HG02798 (cell line): ENCODE data around the gene TMX4.
"Not testable (repeated sequence)": the region's sequence is repeated elsewhere in the genome, so short reads cannot be mapped to it uniquely, and the experiment has no call there.

Experiments
- ATAC-seq: cut with Tn5 transposase; IDR thresholded peaks from one replicate; pipeline ENCODE4 v1.9.1; 2021; ENCODE audit warnings: mild to moderate bottlenecking; ENCODE audit not compliant: unreplicated experiment, poor library complexity

The TMX4 gene

GRCh38 chr20:7975851-7976414 lies 43.6 kb downstream of the TMX4 start:
- ATAC-seq, result no peak

- no peak for ATAC-seq
Measured at GRCh38 chr20:7974785-7975435, 44.7 kb downstream of the TMX4 start.

DNA sequence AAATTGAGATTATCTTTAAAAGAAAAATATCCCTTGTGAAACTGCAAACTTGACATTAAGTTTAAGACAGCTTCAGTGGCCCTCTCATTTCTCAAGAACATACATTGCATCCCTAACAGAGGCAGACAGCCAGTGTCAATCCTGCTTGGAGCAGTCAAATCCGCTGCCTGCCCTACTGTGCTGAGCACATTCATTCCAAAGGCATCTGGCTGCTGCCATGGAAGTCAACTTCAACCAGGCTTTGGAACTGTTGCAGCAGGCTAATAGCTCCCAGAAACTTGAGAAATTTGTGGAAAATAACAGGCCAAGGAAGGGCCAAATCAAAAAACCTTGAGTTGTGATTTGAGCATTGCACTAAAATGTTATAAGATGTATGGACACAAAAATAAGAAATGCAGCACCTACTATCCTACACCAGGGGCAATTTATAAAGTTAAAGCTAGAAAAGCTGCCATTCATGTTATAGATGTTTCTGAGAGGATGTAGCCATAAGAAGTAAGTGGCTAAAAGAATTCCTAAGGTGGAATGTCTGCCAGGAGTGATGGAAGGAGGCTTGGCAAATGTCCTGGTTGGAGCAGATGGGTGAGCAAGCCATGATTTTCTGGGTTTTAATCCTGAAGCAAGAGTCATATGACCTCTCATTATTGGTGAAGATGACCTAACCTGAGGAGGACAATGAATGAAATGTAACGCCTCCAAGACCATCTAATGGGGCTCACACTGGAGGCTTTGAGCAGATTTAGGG lies 47.9 kb downstream of the TMX4 start:
- no peak for ATAC-seq

- no peak for ATAC-seq
Measured at GRCh38 chr20:7967199-7967844, 52.2 kb downstream of the TMX4 start.

DNA sequence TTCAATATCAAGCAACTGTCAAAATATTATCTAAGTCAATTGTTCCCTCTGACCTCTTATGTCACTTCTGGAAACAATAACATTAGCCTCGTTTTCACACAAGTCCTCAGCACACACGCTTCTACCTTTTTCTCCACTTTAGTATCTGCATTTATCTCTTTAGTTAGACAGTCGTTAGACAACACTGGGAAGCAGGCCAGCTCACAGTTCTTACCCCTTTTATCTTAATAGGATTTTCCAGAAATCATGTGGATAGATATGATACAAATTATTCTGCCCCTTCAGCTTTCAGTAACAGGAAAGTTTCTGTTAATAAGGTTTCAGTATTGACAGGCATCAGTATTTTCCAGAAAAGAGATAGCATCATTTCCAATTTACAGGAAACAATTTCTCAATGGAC lies 53.4 kb downstream of the TMX4 start:
- no peak for ATAC-seq

DNA sequence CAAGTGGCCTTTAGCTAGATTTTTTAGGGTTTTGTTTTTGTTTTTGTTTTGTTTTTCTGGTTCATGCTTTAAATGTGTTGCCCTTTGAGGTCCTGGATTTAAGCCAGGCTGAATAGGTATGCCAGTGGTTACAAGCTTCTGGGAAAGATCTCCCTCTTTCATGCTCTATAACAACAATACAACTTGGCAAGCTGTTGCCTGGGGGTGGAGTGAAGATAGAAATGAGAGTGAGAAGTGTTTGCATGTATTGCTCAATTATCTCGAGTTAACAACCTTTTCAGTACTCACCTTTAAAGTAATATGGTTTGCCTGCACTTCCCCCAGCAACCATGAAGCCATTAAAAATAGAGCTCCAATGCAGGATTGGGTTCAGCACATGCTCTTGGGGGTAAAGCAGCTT lies 60.1 kb downstream of the TMX4 start:
- no peak for ATAC-seq

GRCh38 chr20:7956561-7956960 lies 63.0 kb downstream of the TMX4 start:
- ATAC-seq, result not testable (repeated sequence)

DNA sequence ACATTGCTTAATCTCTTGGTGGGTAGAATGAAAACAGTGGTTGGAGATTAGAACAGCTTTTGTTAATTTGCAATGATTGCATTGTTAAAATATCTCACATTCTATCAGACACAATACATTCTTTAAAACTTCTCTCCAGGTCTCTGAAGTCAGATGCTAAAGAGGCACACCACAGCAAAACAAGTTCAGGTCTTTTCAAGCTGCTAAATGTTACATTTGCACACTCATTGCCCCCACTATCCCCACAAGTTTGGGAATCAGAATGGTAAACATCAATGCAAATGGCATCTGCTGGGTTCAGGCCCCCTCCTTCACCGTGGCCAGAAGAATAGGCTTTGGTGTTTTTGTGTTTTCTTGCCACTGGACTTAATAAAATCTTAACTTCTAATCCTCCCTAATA lies 69.2 kb downstream of the TMX4 start:
- no peak for ATAC-seq

- ATAC-seq, result no peak
Measured at GRCh38 chr20:7943891-7944290, 75.7 kb downstream of the TMX4 start.

DNA sequence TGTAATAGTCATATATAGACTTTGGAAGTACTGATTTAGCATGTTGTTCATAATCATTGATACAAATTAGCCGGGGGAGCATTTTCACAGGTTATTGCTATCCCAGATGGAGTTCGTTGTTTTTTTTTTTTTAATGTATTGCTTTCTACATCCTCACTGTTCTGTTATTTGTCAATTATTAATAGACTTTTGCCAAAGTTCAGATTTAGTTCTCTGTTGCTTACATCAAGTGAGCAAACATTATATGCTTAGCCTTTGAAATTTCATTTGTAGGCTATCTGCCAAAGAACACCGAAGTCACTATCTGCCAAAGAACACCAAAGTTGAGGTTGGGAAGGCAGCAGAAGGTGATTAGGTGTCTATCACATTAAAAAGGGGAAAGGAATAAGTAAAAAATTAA lies 79.2 kb downstream of the TMX4 start, which contains the start of gene HAO1:
Gene HAO1 (minus strand): TSS at position 118 of the 400 bp plus-strand sequence. CDS start 36 bp downstream, at position 82.
- no peak for ATAC-seq

DNA sequence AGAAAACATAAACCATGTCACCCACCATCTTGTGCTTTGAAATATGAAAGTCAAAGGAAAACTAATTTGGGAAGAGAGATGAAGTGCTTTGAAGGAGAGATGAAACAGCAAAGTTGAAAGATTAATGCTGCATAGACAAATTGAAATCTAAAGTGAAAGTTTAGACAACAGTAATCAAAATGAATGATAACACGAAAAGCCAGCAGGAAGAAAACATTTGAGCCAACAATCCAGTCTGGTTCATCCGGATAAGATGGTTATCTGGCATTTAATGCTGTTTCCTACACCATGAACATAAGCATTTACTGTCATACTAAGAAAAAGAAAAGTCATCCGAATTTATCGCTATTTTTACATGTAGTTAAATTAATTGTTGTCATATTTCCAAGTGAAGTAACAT lies 79.9 kb downstream of the TMX4 start:
- no peak for ATAC-seq

- ATAC-seq, result no peak
Measured at GRCh38 chr20:7938058-7938457, 81.5 kb downstream of the TMX4 start.

DNA sequence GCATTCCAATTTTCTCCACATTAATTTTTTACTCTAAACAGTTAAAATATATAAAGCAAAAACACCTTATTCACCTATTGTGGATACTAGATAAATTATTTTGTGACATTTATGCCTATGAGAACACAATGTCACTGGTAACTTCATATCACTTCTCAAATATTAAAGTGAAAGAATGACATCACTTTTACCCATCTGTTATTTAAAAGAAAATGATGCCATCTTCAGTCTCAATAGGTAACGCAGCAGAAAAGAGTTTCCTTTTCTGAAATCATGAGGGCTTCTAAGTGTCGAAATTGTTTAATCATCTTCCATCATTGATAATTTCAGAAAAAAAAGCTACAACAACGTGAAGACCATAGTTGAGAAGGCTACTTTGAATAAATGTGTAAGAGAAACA lies 82.2 kb downstream of the TMX4 start:
- no peak for ATAC-seq

GRCh38 chr20:7935027-7935551 lies 84.5 kb downstream of the TMX4 start:
- ATAC-seq, result no peak

GRCh38 chr20:7933346-7933745 lies 86.2 kb downstream of the TMX4 start:
- ATAC-seq, result no peak

- no peak for ATAC-seq
Measured at GRCh38 chr20:7930343-7930742, 89.2 kb downstream of the TMX4 start.
